Ectodermal cell (in vitro differentiated cells): ENCODE measurements around the gene NRDC.
"Not testable (repeated sequence)": the region's sequence is repeated elsewhere in the genome, so short reads cannot be mapped to it uniquely, and the experiment has no call there.

ENCODE experiments used
- H3K27ac ChIP-seq: 2 replicates; pipeline ENCODE4 v1.7.0; 2013; ENCODE audit warnings: mild to moderate bottlenecking, low read depth, low read length; ENCODE audit not compliant: insufficient read depth, poor library complexity, severe bottlenecking
- H3K27me3 ChIP-seq: 2 replicates; pipeline ENCODE4 v1.7.0; 2013; ENCODE audit warnings: mild to moderate bottlenecking, low read length; ENCODE audit not compliant: insufficient read depth, control insufficient read depth, poor library complexity, severe bottlenecking
- H3K36me3 ChIP-seq: one replicate; pipeline ENCODE4 v1.7.0; 2013; ENCODE audit warnings: low read length; ENCODE audit not compliant: control insufficient read depth, insufficient read depth
- H3K4me1 ChIP-seq: one replicate; pipeline ENCODE4 v1.7.0; 2013; ENCODE audit warnings: low read length; ENCODE audit not compliant: control insufficient read depth, insufficient read depth
- H3K4me3 ChIP-seq: 2 replicates; pipeline ENCODE4 v1.7.0; 2013; ENCODE audit warnings: low read depth, low read length, control low read depth; ENCODE audit not compliant: insufficient read depth
- H3K9me3 ChIP-seq: 2 replicates; pipeline ENCODE4 v1.7.0; 2013; ENCODE audit warnings: mild to moderate bottlenecking, low read length, moderate library complexity; ENCODE audit not compliant: control insufficient read depth
- WGBS, 2 experiments: methylation state at CpG; one replicate each; pipeline ENCODE4 v1.1.7; 2013; ENCODE audit warnings: missing lambda C conversion rate in 2 of 2; 5-methylcytosine and 5-hydroxymethylcytosine counted together

NRDC gene

GRCh38 chr1:51897699-51898031 lies 19.1 kb upstream of the NRDC start:
- H3K27me3 ChIP-seq = no peaks in the 10 kb centered on the region
- H3K9me3 ChIP-seq = no peaks in the 10 kb centered on the region
- H3K27ac ChIP-seq = no peak overlapping the region
- H3K4me1 ChIP-seq = no peaks in the 10 kb centered on the region
- H3K4me3 ChIP-seq = no peak overlapping the region
- no peaks in the 10 kb centered on the region for H3K36me3 ChIP-seq

DNA sequence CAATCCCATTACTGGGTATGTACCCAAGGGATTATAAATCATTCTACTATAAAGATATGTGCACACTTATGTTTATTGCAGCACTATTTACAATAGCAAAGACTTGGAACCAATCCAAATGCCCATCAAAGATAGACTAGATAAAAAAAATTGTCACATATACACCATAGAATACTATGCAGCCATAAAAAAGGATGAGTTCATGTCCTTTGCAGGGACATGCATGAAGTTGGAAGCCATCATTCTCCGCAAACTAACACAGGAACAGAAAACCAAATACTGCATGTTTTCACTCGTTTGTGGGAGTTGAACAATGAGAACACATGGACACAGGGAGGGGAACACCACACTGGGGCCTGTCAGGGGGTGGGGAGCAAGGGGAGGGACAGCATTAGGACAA lies 16.2 kb upstream of the NRDC start:
- not testable (repeated sequence) for H3K9me3 ChIP-seq, H3K36me3 ChIP-seq, H3K4me1 ChIP-seq, H3K27ac ChIP-seq, H3K27me3 ChIP-seq, H3K4me3 ChIP-seq
- WGBS, 2 experiments = 72 to 85% methylated on average over 2 of the region's 2 CpGs

DNA sequence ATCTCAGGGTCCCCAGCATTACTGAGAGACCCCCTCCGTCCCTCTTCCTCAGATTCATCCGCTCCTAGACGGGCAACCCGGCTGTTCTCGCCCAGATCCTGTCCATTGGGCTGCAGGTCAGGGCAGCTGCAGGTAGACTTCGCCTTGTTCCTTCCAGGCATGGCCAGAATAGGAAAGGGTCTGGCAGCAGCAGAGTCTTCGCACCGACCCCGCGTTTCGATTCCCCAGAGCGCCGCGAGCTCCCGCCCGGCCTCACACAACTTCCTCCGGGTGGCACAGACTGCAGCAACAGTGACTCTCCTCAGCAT lies 265 bp downstream of the NRDC start:
- Histone ChIP-seq H3K4me3 (peak overlapping the region; percentile 93), H3K27ac (peak overlapping the region; percentile 91), H3K9me3 (no peaks in the 10 kb centered on the region), H3K36me3 (no peaks in the 10 kb centered on the region), H3K4me1 (no peaks in the 10 kb centered on the region), H3K27me3 (peaks cover 15% of the 10 kb centered on the region)
- WGBS, 2 experiments = 0% methylated on average over 17 of the region's 17 CpGs

- Histone ChIP-seq H3K4me3 (peak overlapping the region; percentile 93), H3K27ac (peak overlapping the region; percentile 91), H3K9me3 (no peaks in the 10 kb centered on the region), H3K27me3 (peaks cover 9% of the 10 kb centered on the region), H3K36me3 (no peaks in the 10 kb centered on the region), H3K4me1 (no peaks in the 10 kb centered on the region)
- 13% methylated on average over 21 of the region's 21 CpGs for WGBS, 2 experiments
These were observed 856 bp downstream of the NRDC start for GRCh38 chr1:51877434-51878307.

- no peak overlapping the region for H3K4me3 ChIP-seq
- no peaks in the 10 kb centered on the region for H3K9me3 ChIP-seq
- H3K27ac ChIP-seq = no peak overlapping the region
- H3K36me3 ChIP-seq = no peaks in the 10 kb centered on the region
- H3K27me3 ChIP-seq = no peaks in the 10 kb centered on the region
- H3K4me1 ChIP-seq = no peaks in the 10 kb centered on the region
These were observed 2.7 kb downstream of the NRDC start for GRCh38 chr1:51875836-51876235.

GRCh38 chr1:51875291-51875772 lies 3.2 kb downstream of the NRDC start:
- 87 to 94% methylated on average over 6 of the region's 6 CpGs for WGBS, 2 experiments
- no peaks in the 10 kb centered on the region for H3K36me3 ChIP-seq
- no peak overlapping the region for H3K27ac ChIP-seq
- no peaks in the 10 kb centered on the region for H3K27me3 ChIP-seq
- H3K9me3 ChIP-seq = no peaks in the 10 kb centered on the region
- no peak overlapping the region for H3K4me3 ChIP-seq
- no peaks in the 10 kb centered on the region for H3K4me1 ChIP-seq

- H3K27me3 ChIP-seq, H3K36me3 ChIP-seq, H3K4me3 ChIP-seq, H3K27ac ChIP-seq, H3K4me1 ChIP-seq, H3K9me3 ChIP-seq: not testable (repeated sequence)
- WGBS, 2 experiments = 93 to 95% methylated on average over 1 of the region's 1 CpG
These were observed 5.3 kb downstream of the NRDC start for GRCh38 chr1:51873270-51873669.

- no peaks in the 10 kb centered on the region for H3K27me3 ChIP-seq
- H3K9me3 ChIP-seq = peaks cover 2% of the 10 kb centered on the region
- no peaks in the 10 kb centered on the region for H3K36me3 ChIP-seq
- WGBS, 2 experiments = 92 to 95% methylated on average over 6 of the region's 6 CpGs
- no peak overlapping the region for H3K27ac ChIP-seq
- no peaks in the 10 kb centered on the region for H3K4me1 ChIP-seq
- H3K4me3 ChIP-seq = no peak overlapping the region
These were observed 7.1 kb downstream of the NRDC start for GRCh38 chr1:51871351-51871975.

GRCh38 chr1:51870603-51871350 lies 7.8 kb downstream of the NRDC start:
- Histone ChIP-seq H3K36me3 (no peaks in the 10 kb centered on the region), H3K27ac (no peak overlapping the region), H3K27me3 (no peaks in the 10 kb centered on the region), H3K9me3 (peaks cover 2% of the 10 kb centered on the region), H3K4me1 (no peaks in the 10 kb centered on the region), H3K4me3 (no peak overlapping the region)
- 86 to 93% methylated on average over 6 of the region's 7 CpGs for WGBS, 2 experiments

DNA sequence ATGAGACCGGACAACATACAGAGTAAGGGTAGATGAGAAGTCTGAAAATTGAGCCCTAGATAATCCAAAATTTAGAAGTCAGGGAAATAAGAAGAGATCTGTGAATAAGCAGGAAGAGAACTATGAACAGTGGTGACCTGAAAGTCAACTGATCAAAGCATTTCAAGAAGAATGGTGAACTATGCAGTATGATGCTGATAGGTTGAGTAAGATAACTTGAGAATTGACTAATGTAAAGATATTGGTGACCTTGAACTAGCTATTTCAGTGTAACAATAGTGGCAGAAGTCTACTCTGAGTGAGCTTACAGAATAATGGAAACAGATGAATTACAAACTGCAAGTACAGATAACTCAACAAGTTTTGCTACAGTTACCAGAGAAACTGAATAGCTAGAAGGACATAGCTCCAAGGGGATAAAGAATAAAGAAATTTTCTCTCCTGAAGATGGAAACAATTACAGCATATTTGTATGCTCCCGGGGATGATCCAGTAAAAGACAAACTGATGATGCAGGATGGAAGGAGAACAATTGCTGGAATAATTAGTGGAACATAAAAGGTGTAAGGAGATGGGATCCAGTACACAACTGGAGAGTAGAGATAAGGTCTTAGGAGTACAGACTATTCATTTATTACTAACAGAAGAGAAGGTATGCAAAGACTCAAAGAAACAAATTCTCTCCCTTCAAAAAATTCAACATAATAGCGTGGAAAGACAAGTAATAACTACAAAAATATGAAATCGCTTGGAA lies 10.9 kb downstream of the NRDC start:
- WGBS, 2 experiments = 97 to 98% methylated on average over 4 of the region's 4 CpGs
- H3K36me3 ChIP-seq = no peaks in the 10 kb centered on the region
- H3K27ac ChIP-seq = no peak overlapping the region
- H3K4me1 ChIP-seq = no peaks in the 10 kb centered on the region
- no peak overlapping the region for H3K4me3 ChIP-seq
- no peaks in the 10 kb centered on the region for H3K27me3 ChIP-seq
- H3K9me3 ChIP-seq = peaks cover 2% of the 10 kb centered on the region
